Cardiac muscle cell (in vitro differentiated cells and primary cell): ENCODE results near the gene GSTCD. TPM values are rescaled to one million over a fixed set of nuclear protein-coding genes. Genes with fewer than 3 reads are reported as not detected.
"Not testable (repeated sequence)": the region's sequence is repeated elsewhere in the genome, so short reads cannot be mapped to it uniquely, and the experiment has no call there.

Source experiments
- DNase-seq, 2 donors: peaks; one replicate each; pipeline versions ENCODE4 v3.0.0 to v3.0.0-alpha.2; 2010 to 2017; ENCODE audit warnings: low read depth in 1 of 2, low spot score in 1 of 2
- H3K27ac ChIP-seq: fragments of 200-600 bp; sonication (generic); 2 replicates; pipeline ENCODE4 v1.5.1; 2016
- H3K27me3 ChIP-seq: fragments of 200-600 bp; sonication (generic); 2 replicates; pipeline ENCODE4 v1.6.0; 2016; ENCODE audit warnings: control low read depth
- H3K36me3 ChIP-seq: fragments of 200-600 bp; sonication (generic); 2 replicates; pipeline ENCODE4 v1.5.1; 2016; ENCODE audit warnings: control low read depth
- H3K4me1 ChIP-seq: fragments of 200-600 bp; sonication (generic); 2 replicates; pipeline ENCODE4 v1.8.1; 2017; ENCODE audit warnings: low read depth, mild to moderate bottlenecking, mixed run types
- H3K4me3 ChIP-seq: fragments of 200-600 bp; sonication (generic); 2 replicates; pipeline ENCODE4 v1.5.1; 2016; ENCODE audit warnings: mild to moderate bottlenecking
- H3K9me3 ChIP-seq: fragments of 200-600 bp; sonication (generic); 2 replicates; pipeline ENCODE4 v1.5.1; 2017; ENCODE audit warnings: low read depth, mild to moderate bottlenecking, control low read depth
- CTCF ChIP-seq: IDR thresholded peaks from 2 replicates; pipeline ENCODE4 v1.5.1; 2012; ENCODE audit warnings: low read depth, mild to moderate bottlenecking, low read length
- polyA plus RNA-seq: library from polyadenylated mRNA; unstranded; fragments of >200 nt; fragmentation: Nextera tagmentation; extraction: Ambion mirVana; gene quantifications from 2 replicates; pipeline ENCODE4 v1.2.1, GENCODE V29; 2016
- total RNA-seq: library from RNA; depleted of rRNA; stranded (reverse); fragments of >200 nt; gene quantifications from 2 replicates; pipeline ENCODE4 v1.2.3, GENCODE V29; 2016

GSTCD gene
- total and polyA plus RNA-seq, 2 experiments from 2014 or later, result 6.9 to 22.3 TPM

GRCh38 chr4:105767579-105767978 is 59.0 kb downstream of the GSTCD start:
- Histone ChIP-seq H3K9me3 (no peaks in the 10 kb centered on the region), H3K27me3 (no peaks in the 10 kb centered on the region), H3K36me3 (no peaks in the 10 kb centered on the region), H3K27ac (no peak overlapping the region), H3K4me3 (no peak overlapping the region), H3K4me1 (no peaks in the 10 kb centered on the region)
- no peak for DNase-seq
- no peak for TF ChIP-seq CTCF

- H3K36me3 ChIP-seq, H3K27me3 ChIP-seq, H3K4me3 ChIP-seq, DNase-seq, H3K9me3 ChIP-seq, H3K4me1 ChIP-seq, H3K27ac ChIP-seq: not testable (repeated sequence)
Measured at GRCh38 chr4:105770524-105770923, 61.9 kb downstream of the GSTCD start.

- not testable (repeated sequence) for DNase-seq, H3K27ac ChIP-seq, H3K4me1 ChIP-seq
Measured at GRCh38 chr4:105772065-105772464, 63.5 kb downstream of the GSTCD start.

GRCh38 chr4:105775760-105776415 is 67.3 kb downstream of the GSTCD start:
- not testable (repeated sequence) for H3K4me1 ChIP-seq, H3K9me3 ChIP-seq, H3K27ac ChIP-seq, H3K4me3 ChIP-seq, DNase-seq, H3K27me3 ChIP-seq, H3K36me3 ChIP-seq

More at GRCh38 chr4:105772065-105772464, 63.5 kb downstream of the GSTCD start:
- H3K9me3 ChIP-seq, H3K4me3 ChIP-seq, H3K36me3 ChIP-seq, H3K27me3 ChIP-seq: not testable (repeated sequence)

- no peak for TF ChIP-seq CTCF
- Histone ChIP-seq H3K4me1 (no peaks in the 10 kb centered on the region), H3K27ac (no peak overlapping the region), H3K36me3 (no peaks in the 10 kb centered on the region), H3K4me3 (no peak overlapping the region), H3K9me3 (no peaks in the 10 kb centered on the region), H3K27me3 (no peaks in the 10 kb centered on the region)
- DNase-seq, result no peak
Measured at GRCh38 chr4:105780176-105780575, 71.6 kb downstream of the GSTCD start.

GRCh38 chr4:105784761-105785160 is 76.2 kb downstream of the GSTCD start:
- Histone ChIP-seq H3K9me3 (no peaks in the 10 kb centered on the region), H3K27me3 (no peaks in the 10 kb centered on the region), H3K27ac (no peak overlapping the region), H3K4me3 (no peak overlapping the region), H3K4me1 (no peaks in the 10 kb centered on the region), H3K36me3 (no peaks in the 10 kb centered on the region)
- no peak for DNase-seq
- no peak for TF ChIP-seq CTCF

- Histone ChIP-seq H3K27ac (no peak overlapping the region), H3K9me3 (no peaks in the 10 kb centered on the region), H3K36me3 (no peaks in the 10 kb centered on the region), H3K27me3 (no peaks in the 10 kb centered on the region), H3K4me3 (no peak overlapping the region), H3K4me1 (no peaks in the 10 kb centered on the region)
- no peak for TF ChIP-seq CTCF
- no peak for DNase-seq
Measured at GRCh38 chr4:105785792-105786191, 77.2 kb downstream of the GSTCD start.
